Activated CD8-positive, alpha-beta memory T cell treated with anti-CD3 and anti-CD28 coated beads, Interleukin-2, amount 50 U/mL, for 1 hour (primary cell): Measurements from ENCODE around the gene TMPRSS13.

Source experiments
- DNase-seq: peaks from one replicate; pipeline ENCODE4 v3.0.0-alpha.2; 2020; ENCODE audit errors: extremely low read depth

TMPRSS13 gene

GRCh38 chr11:117855912-117856651 is 73.1 kb downstream of the TMPRSS13 start:
- no peak for DNase-seq

GRCh38 chr11:117855186-117855845 is 73.9 kb downstream of the TMPRSS13 start:
- DNase-seq: no peak

- DNase-seq: no peak
These were observed 76.9 kb downstream of the TMPRSS13 start for GRCh38 chr11:117852309-117852708.

GRCh38 chr11:117851852-117852251 is 77.3 kb downstream of the TMPRSS13 start:
- DNase-seq: no peak

GRCh38 chr11:117851106-117851505 is 78.1 kb downstream of the TMPRSS13 start:
- no peak for DNase-seq
